ENCODE data around the gene ITGA3.
"Not testable (repeated sequence)": the region's sequence is repeated elsewhere in the genome, so short reads cannot be mapped to it uniquely, and the experiment has no call there.

The ITGA3 gene

DNA sequence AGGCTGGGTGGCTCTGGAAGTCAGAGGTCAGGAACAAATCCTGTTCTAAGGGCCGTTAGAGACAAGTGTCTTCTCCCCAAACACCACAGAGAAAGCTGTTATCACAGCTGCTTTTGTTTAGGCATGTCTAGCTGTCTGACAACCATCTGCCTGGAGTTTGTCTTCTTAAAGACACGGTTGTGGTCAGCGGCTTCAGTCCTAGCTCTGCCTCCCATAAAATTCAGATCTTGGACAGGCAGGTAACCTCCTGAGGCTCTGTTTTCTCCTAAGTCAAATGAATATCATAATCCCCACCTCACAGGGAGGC, 2.3 kb upstream of the ITGA3 start:
- DNase-seq: no peak

DNA sequence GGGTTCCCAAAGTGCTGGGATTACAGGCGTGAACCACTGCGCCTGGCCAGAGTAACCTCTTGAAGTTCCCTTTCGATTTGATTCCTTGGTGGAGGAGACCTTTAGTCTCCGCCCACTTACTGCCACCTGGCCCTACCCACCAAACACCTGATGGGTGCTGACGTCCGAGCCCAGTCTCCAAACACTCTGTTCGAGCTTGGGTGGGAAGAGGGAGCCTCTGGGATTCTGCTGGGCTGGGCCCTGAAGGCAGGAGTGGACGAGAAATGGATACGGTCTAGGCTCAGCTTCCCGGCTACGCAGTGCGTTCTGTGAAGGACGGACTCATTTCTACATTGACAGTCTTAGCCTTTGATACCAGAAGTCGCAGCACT, 870 bp upstream of the ITGA3 start:
- peak in 1 of 2 donors; percentile 50 for DNase-seq

DNA sequence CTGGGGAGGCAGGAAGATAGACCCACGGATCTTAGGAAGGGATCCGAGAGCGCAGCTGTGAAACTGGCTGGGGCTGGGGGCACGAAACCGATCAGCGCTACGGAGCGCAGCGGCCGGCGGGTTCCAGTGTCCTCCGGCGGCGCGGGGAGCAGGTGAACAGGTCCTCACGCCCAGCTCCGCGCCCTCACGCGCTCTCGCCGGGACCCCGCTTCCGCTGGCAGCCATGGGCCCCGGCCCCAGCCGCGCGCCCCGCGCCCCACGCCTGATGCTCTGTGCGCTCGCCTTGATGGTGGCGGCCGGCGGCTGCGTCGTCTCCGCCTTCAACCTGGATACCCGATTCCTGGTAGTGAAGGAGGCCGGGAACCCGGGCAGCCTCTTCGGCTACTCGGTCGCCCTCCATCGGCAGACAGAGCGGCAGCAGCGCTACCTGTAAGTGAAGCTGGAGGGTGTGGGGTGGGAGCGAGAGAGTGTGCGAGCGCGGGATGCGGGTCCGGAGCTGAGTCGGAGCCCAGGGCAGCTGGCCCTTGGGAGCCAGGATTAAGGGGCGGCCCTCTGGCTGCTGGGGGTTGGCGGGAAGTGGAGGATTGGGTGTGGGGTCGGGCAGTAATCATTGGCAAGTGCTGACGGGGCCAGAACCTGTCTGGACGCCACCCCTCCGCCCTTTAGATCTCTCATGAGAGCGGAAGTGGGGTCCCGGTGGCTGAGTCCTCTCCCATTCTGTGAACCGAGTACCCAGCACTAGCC, 479 bp downstream of the ITGA3 start:
- peak; percentile 37 to 65 for DNase-seq

DNA sequence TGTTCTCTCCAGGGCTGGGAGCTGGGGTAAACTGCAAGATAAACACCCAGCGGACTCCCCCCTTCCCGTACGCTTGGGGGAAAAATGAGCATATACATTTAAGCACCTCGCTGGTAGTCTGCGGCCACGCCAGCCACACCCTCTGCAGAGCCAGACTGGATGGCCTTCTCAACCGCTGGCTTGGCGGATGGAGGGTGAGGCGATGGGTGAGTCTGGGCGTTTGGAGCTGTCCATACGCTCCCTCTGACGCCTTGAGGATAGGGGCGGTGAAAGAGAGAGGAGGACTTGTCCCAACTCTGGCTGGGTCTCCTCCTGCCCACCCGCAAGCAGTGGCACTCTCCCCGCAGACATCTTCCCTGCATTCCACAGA, 1.0 kb downstream of the ITGA3 start:
- DNase-seq: peak in 1 of 2 donors; percentile 3

DNA sequence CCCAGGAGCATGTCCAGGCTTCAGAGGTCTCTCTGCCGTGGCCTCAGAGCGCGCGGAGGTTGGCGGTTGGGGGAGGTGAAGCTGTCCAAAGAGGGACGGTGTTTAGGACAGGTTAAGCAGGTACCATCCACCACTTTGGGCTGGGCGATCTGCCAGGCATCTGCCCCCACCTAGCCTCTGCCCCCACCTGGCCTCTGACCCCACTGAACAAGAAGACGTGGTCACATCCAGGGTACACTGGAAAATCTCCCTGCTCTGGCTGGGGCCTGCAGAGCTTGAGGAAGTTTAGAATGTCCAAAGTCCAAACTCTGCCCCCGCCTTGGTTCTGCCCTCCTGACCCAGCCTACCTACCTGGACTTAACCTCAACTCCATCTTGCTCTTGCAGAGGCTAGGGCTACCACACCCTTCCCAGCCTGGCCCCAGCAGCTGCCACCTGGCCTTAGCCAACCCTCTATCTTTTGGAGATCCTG, 1.6 kb downstream of the ITGA3 start:
- DNase-seq: no peak

DNA sequence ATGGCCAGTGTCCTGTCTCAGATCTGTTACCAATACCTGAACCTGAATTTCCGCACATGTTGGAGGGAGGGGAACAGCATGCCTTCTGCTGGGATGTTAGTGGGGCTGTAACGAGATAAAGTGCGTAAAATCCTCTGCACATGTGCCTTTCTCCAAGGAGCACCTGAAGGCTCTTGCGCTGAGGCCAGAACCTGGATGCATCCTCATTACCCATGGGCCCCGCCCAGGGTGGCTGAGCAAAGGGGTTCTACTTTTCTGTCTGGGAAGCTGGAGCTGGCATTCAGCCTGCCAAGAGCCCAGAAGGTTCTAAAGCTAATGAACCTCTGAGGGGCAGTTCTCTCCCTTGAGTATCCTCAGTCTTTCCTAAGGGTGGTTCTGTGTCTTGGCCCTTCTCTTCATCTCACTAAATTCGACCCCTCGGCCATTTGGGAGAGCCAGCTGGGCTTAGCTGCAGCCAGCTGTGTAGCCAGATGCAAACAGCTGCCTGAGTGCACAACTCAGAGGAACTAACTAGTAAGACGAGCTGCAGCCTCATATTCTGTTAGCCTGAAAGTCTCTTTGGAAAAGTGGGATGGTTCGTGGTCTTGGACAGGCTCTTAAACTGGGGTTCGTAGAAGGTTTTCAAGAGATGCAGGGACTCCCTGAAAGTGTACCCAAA, 2.5 kb downstream of the ITGA3 start:
- DNase-seq: no peak

DNA sequence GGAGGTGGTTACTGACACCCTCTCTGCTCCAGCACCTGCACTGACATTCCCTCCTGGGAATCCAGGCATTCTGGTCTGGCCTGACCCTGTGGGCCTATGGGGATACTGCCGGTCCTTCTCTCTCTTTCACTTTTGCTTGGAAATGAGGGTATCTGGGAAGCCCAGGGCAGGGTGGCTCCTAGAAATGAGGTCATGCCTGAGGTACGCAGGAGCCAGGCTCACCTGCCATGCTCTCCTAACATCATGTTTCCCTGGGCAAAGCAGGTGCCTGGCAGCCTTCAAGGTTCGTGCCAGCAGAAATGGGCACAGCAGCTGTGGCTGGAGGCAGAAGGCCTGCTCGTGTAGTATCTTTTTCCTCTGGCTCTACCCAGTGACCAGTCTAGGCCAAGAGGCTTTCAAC, 3.3 kb downstream of the ITGA3 start:
- no peak for DNase-seq

DNA sequence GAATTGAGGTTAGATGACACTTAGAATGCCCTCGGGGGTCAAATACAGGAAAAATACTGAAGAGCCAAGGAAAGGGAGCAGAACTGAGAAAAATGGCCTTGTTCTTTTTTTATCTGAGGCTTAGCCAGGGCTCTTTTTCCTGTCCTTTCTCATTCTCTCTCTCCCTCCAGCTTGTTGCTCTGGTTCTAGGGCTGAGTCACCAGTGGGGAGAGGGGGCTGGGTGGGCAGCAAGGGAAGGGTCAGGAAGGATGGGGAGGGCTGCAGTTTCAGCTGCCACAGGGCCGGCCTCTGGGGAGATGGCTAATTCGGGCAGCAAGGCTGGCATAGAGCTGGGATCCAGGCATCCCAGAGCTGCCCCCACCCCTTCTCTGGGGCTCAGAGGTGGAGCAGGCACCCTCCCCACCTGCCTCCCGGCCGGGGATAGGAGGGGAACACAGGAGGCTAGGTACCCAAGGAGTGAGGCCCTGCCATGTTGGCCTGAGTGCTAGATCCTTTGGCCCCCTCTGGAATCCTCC, 3.9 kb downstream of the ITGA3 start:
- no peak for DNase-seq

DNA sequence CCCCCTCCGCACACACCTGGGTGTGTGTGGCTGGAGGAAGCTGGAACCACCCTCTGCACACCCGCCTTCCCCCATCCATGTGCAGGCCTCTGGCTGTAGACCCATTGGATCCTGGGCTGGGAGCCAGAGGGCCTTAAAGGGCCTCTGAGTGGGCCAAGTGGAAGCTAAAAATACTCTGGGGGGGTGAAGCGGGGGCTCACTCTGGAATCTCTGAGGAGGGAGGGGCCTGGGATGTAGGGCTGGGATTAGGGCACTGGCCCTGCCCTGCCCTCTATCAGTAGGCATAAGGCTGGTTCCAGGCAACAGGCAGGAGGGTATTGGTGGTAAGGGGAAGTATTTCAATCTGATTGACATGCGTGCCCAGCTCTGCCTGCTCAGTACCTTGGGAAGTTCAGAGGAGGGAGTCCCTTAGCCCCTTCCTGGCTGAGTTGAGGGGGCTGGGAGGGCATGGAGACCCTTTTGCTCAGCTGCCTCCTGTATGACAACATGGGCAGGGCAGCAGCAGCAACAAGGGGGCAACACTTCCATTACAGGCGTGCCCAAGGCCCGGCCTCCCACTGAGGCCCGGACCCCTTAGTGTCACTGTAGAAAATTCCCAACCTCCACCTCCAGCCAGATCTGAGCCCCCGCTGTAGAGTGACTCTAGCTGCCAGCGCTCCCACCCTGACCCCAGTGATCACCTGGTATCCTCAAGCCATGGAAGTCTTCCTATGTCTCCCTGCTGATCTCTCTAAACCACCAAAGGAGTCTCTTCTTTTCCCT, 5.2 kb downstream of the ITGA3 start:
- DNase-seq: no peak

DNA sequence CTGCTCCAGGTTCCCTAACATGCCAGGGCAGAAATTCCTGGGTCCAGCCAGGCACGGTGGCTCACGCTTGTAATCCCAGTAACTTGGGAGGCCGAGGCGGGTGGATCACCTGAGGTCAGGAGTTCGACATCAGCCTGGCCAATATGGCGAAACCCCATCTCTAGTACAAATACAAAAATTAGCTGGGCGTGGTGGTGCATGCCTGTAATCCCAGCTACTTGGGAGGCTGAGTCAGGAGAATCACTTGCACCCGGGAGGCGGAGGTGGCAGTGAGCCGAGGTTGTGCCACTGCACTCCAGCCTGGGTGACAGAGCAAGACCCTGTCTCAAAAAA, 5.8 kb downstream of the ITGA3 start:
- DNase-seq: not testable (repeated sequence)

DNA sequence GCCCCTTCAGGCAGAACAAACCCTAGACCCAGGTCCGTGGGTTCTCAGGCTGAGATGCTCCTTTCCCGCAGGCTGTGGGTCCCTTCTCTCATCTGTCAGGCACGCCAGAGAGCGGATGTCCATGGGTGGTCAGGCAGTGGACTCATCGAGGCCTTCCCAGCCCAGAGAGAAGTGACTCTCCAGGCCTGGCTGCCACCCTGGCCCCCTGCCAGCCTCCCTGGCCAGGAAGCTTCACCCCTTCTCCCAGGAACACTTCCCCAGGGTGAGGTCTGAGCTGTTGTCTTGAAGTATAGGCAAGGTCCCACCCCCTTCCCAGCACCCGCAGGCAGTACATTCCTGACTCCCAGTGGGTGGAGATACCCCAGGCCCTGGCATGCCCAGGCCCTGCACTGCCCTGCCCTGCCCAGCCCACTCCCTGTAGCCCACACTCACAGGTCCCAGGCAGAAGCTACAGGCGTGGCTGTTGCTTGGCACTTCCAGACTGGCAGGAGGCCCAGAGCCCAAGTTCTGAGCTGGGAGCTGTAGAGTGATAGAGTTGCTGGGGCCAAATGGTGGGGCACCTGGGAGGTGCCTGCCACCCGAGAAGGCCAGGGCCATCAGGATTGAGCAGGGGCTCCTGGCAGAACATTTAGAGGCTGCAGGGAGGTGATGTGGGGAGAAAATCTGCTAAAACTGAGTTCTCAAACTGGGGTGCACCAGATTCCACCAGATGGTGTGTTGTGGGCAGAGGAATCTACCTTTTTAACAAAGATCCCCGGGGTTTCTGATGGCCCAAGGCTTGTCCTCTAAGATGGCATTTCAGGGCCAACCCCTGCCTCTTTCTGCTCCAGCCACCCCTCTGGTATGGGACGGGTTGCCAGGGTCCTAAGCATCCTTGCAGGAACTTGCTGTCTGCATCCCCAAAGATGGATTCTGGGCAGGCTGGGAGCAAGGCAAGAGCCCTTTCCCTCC, 6.7 kb downstream of the ITGA3 start:
- DNase-seq: no peak

DNA sequence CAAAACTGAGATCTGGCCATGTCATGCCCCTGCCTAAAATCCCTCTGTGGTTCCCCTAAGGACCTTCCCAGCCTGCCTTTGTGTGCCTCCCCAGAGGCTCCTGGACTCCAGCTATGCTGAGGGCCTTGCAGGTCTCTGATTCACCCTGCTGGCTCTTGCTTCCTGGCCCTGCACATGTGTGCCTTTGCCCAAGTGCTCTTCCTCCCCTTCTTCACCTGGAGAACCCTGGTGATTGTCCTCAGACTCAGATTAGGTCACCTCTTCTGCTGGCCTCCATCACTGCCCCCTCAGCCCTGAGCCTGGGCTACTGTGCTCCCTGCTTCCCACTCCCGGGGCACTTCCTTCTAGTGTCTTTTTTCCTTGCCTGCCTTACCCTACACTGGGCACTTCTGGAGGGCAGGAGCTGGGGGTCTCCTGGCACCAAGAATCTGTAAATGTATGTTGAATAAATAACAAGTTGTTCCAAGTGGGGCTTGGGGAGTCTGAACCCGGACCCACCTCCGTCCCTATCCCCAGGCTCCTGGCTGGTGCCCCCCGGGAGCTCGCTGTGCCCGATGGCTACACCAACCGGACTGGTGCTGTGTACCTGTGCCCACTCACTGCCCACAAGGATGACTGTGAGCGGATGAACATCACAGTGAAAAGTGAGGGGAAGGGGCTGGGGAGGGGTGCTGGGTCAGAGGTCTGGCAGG, 7.8 kb downstream of the ITGA3 start:
- no peak for DNase-seq

DNA sequence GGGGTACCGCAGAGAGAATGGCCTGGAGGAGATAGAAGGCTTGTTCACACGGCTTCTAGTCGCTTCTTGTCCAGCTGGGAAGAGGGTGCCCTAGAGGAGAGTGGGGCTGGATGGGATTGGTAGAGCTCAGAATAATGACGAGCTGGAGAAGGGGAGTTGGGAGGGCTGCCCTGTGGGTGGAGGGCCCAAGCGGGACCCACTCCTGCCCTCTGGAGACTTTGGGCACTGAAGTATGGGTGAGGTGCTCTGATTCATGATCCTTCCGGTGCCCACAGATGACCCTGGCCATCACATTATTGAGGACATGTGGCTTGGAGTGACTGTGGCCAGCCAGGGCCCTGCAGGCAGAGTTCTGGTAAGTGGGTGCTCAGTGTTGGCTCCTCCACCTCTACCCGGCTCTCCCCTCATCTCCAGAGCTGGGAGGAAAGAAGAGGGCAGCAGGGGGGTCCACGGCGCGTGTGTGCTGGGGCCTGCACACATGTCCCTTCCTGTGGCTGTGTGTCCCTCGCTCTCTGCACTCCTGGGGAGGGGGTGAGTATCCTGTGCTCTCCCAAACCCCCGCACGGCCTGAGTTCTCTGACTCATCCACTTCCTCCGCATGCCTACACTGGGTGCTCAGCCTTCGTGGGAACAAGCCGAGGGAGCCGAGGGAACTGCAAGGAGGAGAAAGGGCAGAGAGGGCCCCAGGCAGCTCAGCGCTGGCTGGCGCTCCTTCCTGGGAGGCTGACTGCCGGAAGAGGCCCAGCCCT, 8.5 kb downstream of the ITGA3 start:
- DNase-seq: no peak

DNA sequence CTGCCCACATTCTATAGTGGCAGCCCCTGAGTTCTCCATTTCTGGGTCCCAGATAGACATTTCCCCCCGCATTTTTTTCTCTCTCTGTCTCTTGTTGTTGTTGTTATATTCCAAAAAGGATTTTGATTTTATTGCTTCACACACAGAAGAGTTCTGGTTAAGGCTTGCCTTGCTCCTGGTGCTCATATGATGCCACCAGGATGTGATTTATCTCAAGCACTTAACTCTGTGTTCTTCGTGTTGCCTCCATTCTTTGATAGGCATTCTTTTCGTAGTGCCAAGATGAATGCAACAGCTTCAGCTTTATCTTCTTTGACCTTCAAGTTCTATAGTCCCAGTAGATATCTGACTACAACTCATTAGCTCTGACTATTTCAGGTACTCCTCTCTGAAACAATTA, 9.1 kb downstream of the ITGA3 start:
- DNase-seq: no peak

DNA sequence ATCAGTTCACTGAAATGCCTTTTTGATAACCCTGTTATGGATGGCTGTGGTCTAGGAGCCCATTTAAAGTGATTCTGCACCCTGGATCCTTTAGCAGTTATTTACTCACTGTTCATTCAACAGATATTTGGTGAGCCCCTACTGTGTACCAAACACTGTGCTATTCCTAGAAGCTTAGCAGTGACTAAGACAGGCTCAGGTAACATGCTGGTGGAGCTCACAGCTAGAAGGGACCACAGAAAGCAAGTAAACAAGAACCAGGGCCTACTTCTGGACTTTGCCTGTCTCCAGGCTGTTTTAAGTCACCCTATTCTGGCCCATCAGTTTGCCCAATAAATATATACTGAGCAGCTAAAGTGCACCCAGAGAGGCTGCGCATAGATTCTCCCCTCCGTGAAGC, 11.1 kb downstream of the ITGA3 start:
- DNase-seq: no peak

DNA sequence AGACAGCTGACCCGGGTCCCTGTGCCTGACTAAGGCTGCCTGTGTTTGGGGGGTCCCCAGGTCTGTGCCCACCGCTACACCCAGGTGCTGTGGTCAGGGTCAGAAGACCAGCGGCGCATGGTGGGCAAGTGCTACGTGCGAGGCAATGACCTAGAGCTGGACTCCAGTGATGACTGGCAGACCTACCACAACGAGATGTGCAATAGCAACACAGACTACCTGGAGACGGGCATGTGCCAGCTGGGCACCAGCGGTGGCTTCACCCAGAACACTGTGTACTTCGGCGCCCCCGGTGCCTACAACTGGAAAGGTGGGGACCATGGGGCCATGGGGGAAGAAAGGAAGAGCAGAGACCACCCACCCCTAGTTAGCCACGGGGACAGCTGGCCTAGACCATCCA, 12.1 kb downstream of the ITGA3 start:
- DNase-seq: no peak

DNA sequence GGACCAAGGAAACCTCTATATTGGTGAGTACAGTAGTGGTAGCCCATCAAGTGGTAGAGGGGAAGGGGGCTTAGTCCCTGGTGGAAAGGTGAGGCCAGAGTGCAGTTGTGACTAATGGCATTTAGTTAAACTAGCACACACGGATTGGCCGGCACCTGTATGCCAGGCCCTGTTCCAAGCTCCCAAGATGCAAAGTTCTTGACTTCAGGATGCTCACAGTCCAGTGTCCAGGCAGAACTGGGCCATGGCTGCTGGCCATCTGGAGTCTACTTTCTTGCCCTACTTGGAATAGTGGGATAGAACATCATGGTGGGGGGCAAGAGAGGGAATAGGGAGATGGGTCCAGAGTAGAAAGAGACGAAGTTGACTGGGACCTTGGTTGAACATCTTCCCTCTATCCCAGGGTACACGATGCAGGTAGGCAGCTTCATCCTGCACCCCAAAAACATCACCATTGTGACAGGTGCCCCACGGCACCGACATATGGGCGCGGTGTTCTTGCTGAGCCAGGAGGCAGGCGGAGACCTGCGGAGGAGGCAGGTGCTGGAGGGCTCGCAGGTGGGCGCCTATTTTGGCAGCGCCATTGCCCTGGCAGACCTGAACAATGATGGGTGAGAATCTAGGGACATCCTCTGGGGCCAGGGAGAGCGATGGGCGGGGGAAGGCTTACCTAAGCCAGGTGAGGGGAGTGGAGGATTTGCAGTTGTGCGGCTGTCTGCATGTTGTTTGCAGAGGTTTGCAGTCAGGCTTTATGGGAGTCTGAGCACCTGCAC, 15.2 kb downstream of the ITGA3 start:
- no peak for DNase-seq

DNA sequence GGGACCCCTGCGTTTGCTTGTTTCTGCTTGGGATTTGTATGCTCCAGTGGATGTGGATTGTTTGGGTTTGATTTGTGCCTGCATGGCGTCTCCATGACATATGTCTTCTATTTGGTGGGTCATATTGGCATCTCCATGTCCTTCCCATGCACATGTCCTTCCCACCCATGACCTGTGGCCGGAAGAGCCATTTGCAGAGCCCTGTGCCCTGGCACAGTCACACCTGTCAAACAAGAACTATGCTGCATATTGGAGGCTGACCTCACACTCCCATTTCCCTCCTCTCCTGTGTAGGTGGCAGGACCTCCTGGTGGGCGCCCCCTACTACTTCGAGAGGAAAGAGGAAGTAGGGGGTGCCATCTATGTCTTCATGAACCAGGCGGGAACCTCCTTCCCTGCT, 15.8 kb downstream of the ITGA3 start:
- DNase-seq: no peak

DNA sequence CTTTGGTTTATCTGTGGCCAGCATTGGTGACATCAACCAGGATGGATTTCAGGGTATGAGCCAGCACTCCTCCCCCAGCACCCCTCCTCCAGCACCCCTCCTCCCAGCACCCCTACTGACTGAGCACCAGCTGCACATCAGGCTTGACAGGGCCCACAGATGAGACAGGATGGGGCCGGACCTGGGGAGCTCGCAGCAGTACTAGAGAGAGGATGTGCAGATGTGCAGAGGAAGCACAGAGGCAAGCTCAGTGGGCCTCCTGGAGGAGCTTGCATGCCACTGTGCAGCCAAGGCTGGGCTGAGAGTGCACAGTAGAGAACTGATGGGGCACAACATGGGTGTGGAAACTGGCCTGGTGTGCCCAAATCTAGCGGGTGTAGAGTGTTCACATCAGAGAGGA, 16.2 kb downstream of the ITGA3 start:
- no peak for DNase-seq

DNA sequence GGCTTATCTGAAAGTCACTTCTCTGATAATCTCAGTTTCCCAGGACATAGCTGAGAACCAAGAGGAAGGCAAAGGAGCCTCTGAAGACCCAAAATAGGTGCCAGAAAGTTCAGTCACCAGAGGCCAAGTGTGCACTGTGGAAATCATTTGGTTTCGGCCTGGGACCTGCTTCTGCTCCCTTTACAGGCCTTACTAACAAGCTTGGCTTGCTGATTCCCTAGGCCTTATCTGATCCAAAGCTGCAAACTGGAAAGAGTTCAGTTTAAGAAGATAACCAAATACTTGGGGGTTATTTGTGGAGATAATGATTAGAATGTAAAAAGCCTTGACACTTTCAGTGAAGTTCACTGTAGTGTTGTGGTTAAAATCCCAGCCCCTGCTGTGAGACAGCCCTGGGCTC, 17.0 kb downstream of the ITGA3 start:
- no peak for DNase-seq

DNA sequence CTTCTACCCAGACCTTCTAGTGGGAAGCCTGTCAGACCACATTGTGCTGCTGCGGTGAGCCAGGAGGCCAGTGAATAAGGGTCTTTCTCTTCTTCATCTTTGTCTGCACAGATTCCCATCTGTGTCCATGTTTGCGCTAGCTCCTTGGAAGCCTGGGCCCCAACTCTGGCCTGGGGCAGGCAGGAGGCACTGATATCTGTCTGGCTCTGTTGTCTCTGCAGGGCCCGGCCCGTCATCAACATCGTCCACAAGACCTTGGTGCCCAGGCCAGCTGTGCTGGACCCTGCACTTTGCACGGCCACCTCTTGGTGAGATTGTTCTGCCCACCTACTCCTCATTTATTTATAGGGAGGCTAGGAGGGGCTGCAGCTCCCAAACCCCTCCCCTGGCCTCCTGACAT, 18.3 kb downstream of the ITGA3 start:
- no peak for DNase-seq

Measured in CD4-positive, alpha-beta T cell treated with Interferon alpha-2 for 1 hour (primary cell).